CD4-positive, alpha-beta T cell (primary cell): Measurements from ENCODE around the gene LCNL1. TPM values are rescaled to one million over a fixed set of nuclear protein-coding genes. Genes with fewer than 3 reads are reported as not detected.
A peak's percentile ranks its signal among the peaks of the same experiment; 100 is the strongest.

Experiments
- ATAC-seq: fragments of 200-7000 bp; cut with Tn5 transposase; one replicate; pipeline ENCODE4 v1.10.0; 2022; ENCODE audit warnings: mild to moderate bottlenecking; ENCODE audit not compliant: poor library complexity
- CTCF ChIA-PET: fragments of 350-600 bp; sonication (Branson Sonifier 250); formaldehyde crosslinking; loops from one replicate; lab custom pipeline; 2021; ENCODE audit warnings: antibody characterized with exemption, inconsistent platforms; lab: Charles Lee
- POLR2A ChIA-PET: fragments of 350-600 bp; sonication (Branson Sonifier 250); formaldehyde crosslinking; loops from one replicate; lab custom pipeline; 2021; ENCODE audit warnings: antibody characterized with exemption, inconsistent platforms; lab: Charles Lee
- DNase-seq, 14 experiments: peaks; one replicate each; pipeline ENCODE4 v3.0.0-alpha.2; 2013 to 2020; ENCODE audit warnings: mixed read lengths in 2 of 14
- H3K27ac ChIP-seq, 2 donors: one replicate each; pipeline versions ENCODE4 v1.5.1 to v1.7.0; 2013; ENCODE audit warnings: low read length in 2 of 2, low read depth in 1 of 2, mild to moderate bottlenecking in 1 of 2
- H3K27me3 ChIP-seq, 2 experiments: 1 replicate in 1 of 2; 2 replicates in 1 of 2; pipeline versions ENCODE4 v1.6.1 to v1.7.0; 2013; ENCODE audit warnings: low read length in 2 of 2, control low read depth in 1 of 2, mild to moderate bottlenecking in 1 of 2, moderate library complexity in 1 of 2; ENCODE audit not compliant: insufficient read depth in 2 of 2, control insufficient read depth in 1 of 2
- H3K36me3 ChIP-seq: one replicate; pipeline ENCODE4 v1.6.1; 2013; ENCODE audit warnings: low read length, control low read depth; ENCODE audit not compliant: insufficient read depth
- H3K4me1 ChIP-seq: one replicate; pipeline ENCODE4 v1.6.1; 2013; ENCODE audit warnings: low read length, control low read depth; ENCODE audit not compliant: insufficient read depth
- H3K4me3 ChIP-seq: one replicate; pipeline ENCODE4 v1.5.1; 2013; ENCODE audit warnings: mild to moderate bottlenecking, low read length, moderate library complexity
- H3K9me3 ChIP-seq, 2 experiments: 1 replicate in 1 of 2; 2 replicates in 1 of 2; pipeline versions ENCODE4 v1.6.1 to v1.7.0; 2013; ENCODE audit warnings: low read length in 2 of 2, mild to moderate bottlenecking in 2 of 2, control low read depth in 1 of 2, moderate library complexity in 1 of 2; ENCODE audit not compliant: control insufficient read depth in 1 of 2, insufficient read depth in 1 of 2
- H3K27ac Mint-ChIP-seq: one replicate; pipeline ENCODE4 v1.8.0; 2020; ENCODE audit warnings: mixed read lengths
- H3K27me3 Mint-ChIP-seq: one replicate; pipeline ENCODE4 v1.8.0; 2021; ENCODE audit warnings: mixed read lengths
- H3K36me3 Mint-ChIP-seq: one replicate; pipeline ENCODE4 v1.8.0; 2021; ENCODE audit warnings: low read depth, mixed read lengths
- H3K4me1 Mint-ChIP-seq: one replicate; pipeline ENCODE4 v1.8.0; 2021; ENCODE audit warnings: low read depth, mixed read lengths
- H3K4me3 Mint-ChIP-seq: one replicate; pipeline ENCODE4 v1.8.0; 2020; ENCODE audit warnings: mild to moderate bottlenecking, mixed read lengths
- H3K9me3 Mint-ChIP-seq: one replicate; pipeline ENCODE4 v1.8.0; 2020; ENCODE audit warnings: mixed read lengths
- intact Hi-C, 2 experiments: fragments of 100-400 bp; cut with DNase I in 1 of 2; cut with micrococcal nuclease in 1 of 2; formaldehyde crosslinking; loops; one replicate each; pipeline versions ENCODE4 v1.15.1 to v1.9.0; 2023 to 2025; cut with DNase I, micrococcal nuclease
- total RNA-seq, 174 experiments: library from RNA in 2 of 174; stranded (reverse) in 2 of 174; gene quantifications; one replicate each; pipeline ENCODE4 v1.2.3 and lab custom pipeline; 2021 to 2026
- TF ChIP-seq, protein P1 (sequence below): fragments of 200-600 bp; IDR thresholded peaks from one replicate; pipeline ENCODE4 v1.8.0; 2022; ENCODE audit warnings: antibody characterized with exemption, mild to moderate bottlenecking

The LCNL1 gene
- total RNA-seq, 2 experiments from 2014 or later, result 0.93 to 1.0 TPM

DNA sequence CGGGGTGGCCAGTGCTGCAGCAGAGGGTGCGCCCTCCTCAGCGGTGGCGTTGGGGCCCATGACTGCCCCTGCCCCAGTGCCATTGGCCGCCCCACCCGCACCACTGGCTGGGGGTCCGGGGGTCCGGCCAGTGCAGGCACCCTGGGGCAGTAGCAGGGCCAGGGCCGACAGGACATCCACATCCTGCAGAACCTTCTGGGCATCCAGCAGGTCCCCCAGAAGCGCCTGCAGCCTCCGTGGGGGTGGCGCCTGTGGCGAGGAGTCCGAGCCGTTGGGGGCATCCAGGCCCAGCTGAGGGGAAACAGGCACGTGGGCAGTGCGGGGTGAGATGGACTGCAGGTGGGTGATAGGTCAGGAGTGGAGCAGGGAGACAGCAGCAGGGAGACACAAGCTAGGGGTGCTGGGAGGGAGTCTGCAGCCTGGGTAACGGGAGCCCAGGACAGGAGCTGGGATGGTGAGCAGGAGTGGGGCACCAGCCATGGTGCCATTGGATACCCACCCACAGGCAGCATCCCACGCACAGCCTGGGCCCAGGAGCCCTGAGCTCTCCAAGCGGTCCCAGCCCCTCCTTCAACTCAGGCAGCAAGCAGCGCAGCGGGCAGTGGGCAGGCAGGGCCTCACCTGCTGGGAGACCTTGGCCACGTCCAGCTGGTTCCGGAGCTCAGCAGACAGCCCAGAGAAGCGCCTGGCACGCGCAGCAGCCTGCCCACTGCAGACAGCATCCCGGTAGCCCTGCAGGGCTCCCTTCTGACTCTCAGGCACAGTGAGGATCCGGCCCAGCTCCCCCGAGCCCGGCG is 38.2 kb downstream of the LCNL1 start:
- intact Hi-C loops, result no loop called here
- Mint-ChIP-seq H3K9me3 (no peaks in the 10 kb centered on the region), H3K4me3 (no peak overlapping the region), H3K36me3 (peaks cover 5% of the 10 kb centered on the region), H3K4me1 (peaks cover 5% of the 10 kb centered on the region), H3K27me3 (no peaks in the 10 kb centered on the region), H3K27ac (no peak overlapping the region)
- Histone ChIP-seq H3K4me3 (no peak overlapping the region), H3K9me3 (no peaks in the 10 kb centered on the region), H3K36me3 (peaks cover 23% of the 10 kb centered on the region), H3K27me3 (no peaks in the 10 kb centered on the region), H3K27ac (no peak overlapping the region), H3K4me1 (peaks cover 24% of the 10 kb centered on the region)
- CTCF ChIA-PET, result interaction anchor here (1.1 kb wide), 1 partner anchor 14 kb away, joined by 5 read pairs; no protein-coding TSS in a partner anchor
- ATAC-seq (no peak), DNase-seq (no peak)
- TF ChIP-seq, protein P1, sequence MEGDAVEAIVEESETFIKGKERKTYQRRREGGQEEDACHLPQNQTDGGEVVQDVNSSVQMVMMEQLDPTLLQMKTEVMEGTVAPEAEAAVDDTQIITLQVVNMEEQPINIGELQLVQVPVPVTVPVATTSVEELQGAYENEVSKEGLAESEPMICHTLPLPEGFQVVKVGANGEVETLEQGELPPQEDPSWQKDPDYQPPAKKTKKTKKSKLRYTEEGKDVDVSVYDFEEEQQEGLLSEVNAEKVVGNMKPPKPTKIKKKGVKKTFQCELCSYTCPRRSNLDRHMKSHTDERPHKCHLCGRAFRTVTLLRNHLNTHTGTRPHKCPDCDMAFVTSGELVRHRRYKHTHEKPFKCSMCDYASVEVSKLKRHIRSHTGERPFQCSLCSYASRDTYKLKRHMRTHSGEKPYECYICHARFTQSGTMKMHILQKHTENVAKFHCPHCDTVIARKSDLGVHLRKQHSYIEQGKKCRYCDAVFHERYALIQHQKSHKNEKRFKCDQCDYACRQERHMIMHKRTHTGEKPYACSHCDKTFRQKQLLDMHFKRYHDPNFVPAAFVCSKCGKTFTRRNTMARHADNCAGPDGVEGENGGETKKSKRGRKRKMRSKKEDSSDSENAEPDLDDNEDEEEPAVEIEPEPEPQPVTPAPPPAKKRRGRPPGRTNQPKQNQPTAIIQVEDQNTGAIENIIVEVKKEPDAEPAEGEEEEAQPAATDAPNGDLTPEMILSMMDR, result no peak
- POLR2A ChIA-PET, result no interaction called here

DNA sequence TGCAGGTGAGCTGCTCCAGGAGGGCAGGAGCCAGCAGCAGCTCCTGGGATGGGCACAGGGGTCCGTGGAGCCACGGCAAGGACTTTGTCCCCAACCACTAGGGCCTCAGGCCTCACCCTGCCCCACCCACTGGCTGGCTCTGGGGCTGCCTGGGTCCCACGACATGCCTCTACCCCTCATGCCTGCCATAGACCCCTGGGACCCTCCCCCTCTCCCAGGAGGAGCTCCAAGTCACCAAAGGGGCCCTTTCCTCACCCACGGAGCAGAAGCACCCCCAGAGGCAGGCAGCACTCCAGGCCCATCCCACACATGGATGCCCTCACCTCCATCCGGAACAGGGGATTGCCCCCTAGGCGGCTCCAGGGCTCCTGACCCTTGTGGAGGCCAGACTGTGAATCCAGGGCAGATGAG is 38.8 kb downstream of the LCNL1 start:
- Mint-ChIP-seq H3K36me3 (peaks cover 5% of the 10 kb centered on the region), H3K9me3 (no peaks in the 10 kb centered on the region), H3K27me3 (no peaks in the 10 kb centered on the region), H3K27ac (no peak overlapping the region), H3K4me1 (peaks cover 6% of the 10 kb centered on the region), H3K4me3 (no peak overlapping the region)
- intact Hi-C loops, result no loop called here
- ATAC-seq, result no peak
- H3K27ac ChIP-seq, result no peak overlapping the region
- TF ChIP-seq, protein P1, result no peak
- ChIA-PET POLR2A (no interaction called here), CTCF (interaction anchor here (1.1 kb wide), 1 partner anchor 14 kb away, joined by 5 read pairs; no protein-coding TSS in a partner anchor)
- H3K27me3 ChIP-seq, result no peaks in the 10 kb centered on the region
- peaks cover 30% of the 10 kb centered on the region for H3K4me1 ChIP-seq
- peaks cover 23% of the 10 kb centered on the region for H3K36me3 ChIP-seq
- H3K4me3 ChIP-seq, result no peak overlapping the region
- no peak for DNase-seq
- no peaks in the 10 kb centered on the region for H3K9me3 ChIP-seq

DNA sequence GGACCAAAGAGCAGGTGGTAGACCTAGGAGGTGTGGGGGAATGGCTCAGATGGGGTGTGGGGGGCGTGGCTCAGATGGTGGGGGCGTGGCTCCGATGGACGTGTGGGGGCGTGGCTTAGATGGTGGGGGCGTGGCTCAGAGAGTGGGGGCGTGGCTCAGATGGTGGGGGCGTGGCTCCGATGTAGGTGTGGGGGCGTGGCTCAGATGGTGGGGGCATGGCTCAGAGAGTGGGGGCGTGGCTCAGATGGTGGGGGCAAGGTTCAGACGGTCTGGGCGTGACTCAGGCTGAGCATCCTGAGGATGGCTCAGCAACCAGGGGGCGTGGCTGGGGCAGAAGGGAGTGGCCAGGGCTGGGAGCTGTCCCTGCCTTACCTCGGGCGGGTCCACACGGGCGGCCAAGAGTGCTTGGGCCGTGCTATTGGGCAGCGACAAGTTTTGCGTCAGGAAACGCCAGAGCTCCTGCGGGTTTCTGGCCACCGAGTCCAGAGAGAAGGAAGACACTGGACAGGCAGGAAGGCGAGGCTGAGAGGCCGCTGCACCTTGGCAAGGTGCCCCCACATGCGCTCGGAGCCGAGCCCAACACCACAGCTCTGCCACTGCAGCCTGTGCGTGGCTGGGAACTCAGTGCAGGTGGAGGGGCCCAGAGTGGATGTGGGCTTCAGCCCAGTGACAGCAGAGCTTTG is 39.3 kb downstream of the LCNL1 start:
- TF ChIP-seq, protein P1, result no peak
- no peaks in the 10 kb centered on the region for H3K9me3 Mint-ChIP-seq
- Histone ChIP-seq H3K4me1 (peaks cover 35% of the 10 kb centered on the region), H3K27ac (no peak overlapping the region), H3K4me3 (no peak overlapping the region), H3K27me3 (no peaks in the 10 kb centered on the region), H3K36me3 (peaks cover 18% of the 10 kb centered on the region), H3K9me3 (no peaks in the 10 kb centered on the region)
- ATAC-seq (peak; percentile 86), DNase-seq (peak; percentile 44 to 90 (median 65))
- intact Hi-C loops, result no loop called here
- H3K27ac Mint-ChIP-seq, result no peak overlapping the region
- CTCF ChIA-PET, result interaction anchor here (1.1 kb wide), 2 partner anchors 13 kb away, joined by 5 to 6 read pairs; no protein-coding TSS in a partner anchor
- no peaks in the 10 kb centered on the region for H3K27me3 Mint-ChIP-seq
- H3K36me3 Mint-ChIP-seq, result peaks cover under 1% of the 10 kb centered on the region
- peaks cover 10% of the 10 kb centered on the region for H3K4me1 Mint-ChIP-seq
- H3K4me3 Mint-ChIP-seq, result peak overlapping the region; percentile 54
- POLR2A ChIA-PET, result interaction anchor here (1.0 to 1.5 kb wide), 2 partner anchors 13 to 29 kb away, joined by 3 to 6 read pairs; partner anchors contain the start of gene PAXX
